MCF 10A (cell line): ENCODE results near the gene CELSR1. TPM values are rescaled to one million over a fixed set of nuclear protein-coding genes. Genes with fewer than 3 reads are reported as not detected.

ENCODE experiments used
- BruUV-seq: library from RNA; stranded (reverse); fragments of 400-500 nt; replicated peaks from 2 replicates; lab custom pipeline; 2021; lab: Mats Ljungman, UMichigan
- CTCF ChIA-PET: fragments of 300-600 bp; sonication (Branson Sonifier 250); formaldehyde crosslinking; extraction: SDS; loops from one replicate; lab custom pipeline; 2021; ENCODE audit warnings: antibody characterized with exemption, inconsistent platforms; lab: Yijun Ruan, JAX
- POLR2A ChIA-PET: fragments of 300-600, 350-650 bp; sonication (Branson Sonifier 250); formaldehyde crosslinking; extraction: SDS; loops from one replicate; lab custom pipeline; 2020; ENCODE audit warnings: antibody characterized with exemption, inconsistent platforms; lab: Yijun Ruan, JAX
- DNase-seq: peaks from one replicate; pipeline ENCODE4 v3.0.0-alpha.2; 2018; ENCODE audit not compliant: unreplicated experiment
- H3K27ac Mint-ChIP-seq: one replicate; pipeline ENCODE4 v1.8.0; 2022; ENCODE audit warnings: mild to moderate bottlenecking, low read depth, mixed read lengths; ENCODE audit not compliant: unreplicated experiment
- H3K27me3 Mint-ChIP-seq: one replicate; pipeline ENCODE4 v1.8.0; 2022; ENCODE audit warnings: mixed read lengths; ENCODE audit not compliant: insufficient read depth, unreplicated experiment
- H3K36me3 Mint-ChIP-seq: one replicate; pipeline ENCODE4 v1.8.0; 2022; ENCODE audit warnings: mild to moderate bottlenecking, moderate library complexity, mixed read lengths; ENCODE audit not compliant: insufficient read depth, unreplicated experiment
- H3K4me1 Mint-ChIP-seq: one replicate; pipeline ENCODE4 v1.8.0; 2022; ENCODE audit warnings: mixed read lengths; ENCODE audit not compliant: insufficient read depth, unreplicated experiment
- H3K4me3 Mint-ChIP-seq: one replicate; pipeline ENCODE4 v1.8.0; 2022; ENCODE audit warnings: mild to moderate bottlenecking, moderate library complexity, mixed read lengths; ENCODE audit not compliant: unreplicated experiment
- H3K9me3 Mint-ChIP-seq: one replicate; pipeline ENCODE4 v1.8.0; 2022; ENCODE audit warnings: mixed read lengths; ENCODE audit not compliant: unreplicated experiment
- intact Hi-C: fragments of 100-400 bp; cut with micrococcal nuclease; formaldehyde crosslinking; loops from 2 replicates; pipeline ENCODE4 v1.14.1; 2022
- total RNA-seq: library from RNA; stranded (reverse); gene quantifications from 2 replicates; pipeline ENCODE4 v1.2.3, GENCODE V29; 2022
- TF ChIP-seq, protein P1 (sequence below): fragments of 200-600 bp; IDR thresholded peaks from one replicate; pipeline ENCODE4 v1.8.0; 2022; ENCODE audit warnings: antibody characterized with exemption, mild to moderate bottlenecking; ENCODE audit not compliant: unreplicated experiment

The CELSR1 gene
- total RNA-seq, 1 experiment from 2014 or later, result 49.1 TPM

DNA sequence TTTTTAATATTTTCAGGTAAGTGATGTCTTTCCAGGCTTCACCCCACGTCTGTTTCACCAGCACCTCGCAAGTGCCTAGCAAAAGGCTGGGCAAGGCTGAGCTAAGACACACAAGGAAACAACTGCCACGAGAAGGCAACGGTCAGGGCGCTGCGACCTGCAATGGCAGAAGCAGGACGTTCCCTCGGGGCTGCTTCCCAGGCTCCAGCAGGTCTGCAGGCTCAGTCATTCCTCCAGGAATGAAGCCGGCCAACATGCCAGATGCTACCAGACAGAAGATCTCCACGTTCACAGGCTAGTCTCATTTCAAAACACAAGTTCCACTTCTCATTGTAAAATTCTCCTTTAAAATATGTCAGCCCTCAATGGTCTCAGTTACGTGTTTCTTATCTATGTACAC lies 45.5 kb downstream of the CELSR1 start:
- TF ChIP-seq, protein P1, sequence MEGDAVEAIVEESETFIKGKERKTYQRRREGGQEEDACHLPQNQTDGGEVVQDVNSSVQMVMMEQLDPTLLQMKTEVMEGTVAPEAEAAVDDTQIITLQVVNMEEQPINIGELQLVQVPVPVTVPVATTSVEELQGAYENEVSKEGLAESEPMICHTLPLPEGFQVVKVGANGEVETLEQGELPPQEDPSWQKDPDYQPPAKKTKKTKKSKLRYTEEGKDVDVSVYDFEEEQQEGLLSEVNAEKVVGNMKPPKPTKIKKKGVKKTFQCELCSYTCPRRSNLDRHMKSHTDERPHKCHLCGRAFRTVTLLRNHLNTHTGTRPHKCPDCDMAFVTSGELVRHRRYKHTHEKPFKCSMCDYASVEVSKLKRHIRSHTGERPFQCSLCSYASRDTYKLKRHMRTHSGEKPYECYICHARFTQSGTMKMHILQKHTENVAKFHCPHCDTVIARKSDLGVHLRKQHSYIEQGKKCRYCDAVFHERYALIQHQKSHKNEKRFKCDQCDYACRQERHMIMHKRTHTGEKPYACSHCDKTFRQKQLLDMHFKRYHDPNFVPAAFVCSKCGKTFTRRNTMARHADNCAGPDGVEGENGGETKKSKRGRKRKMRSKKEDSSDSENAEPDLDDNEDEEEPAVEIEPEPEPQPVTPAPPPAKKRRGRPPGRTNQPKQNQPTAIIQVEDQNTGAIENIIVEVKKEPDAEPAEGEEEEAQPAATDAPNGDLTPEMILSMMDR, result no peak
- no peaks in the 10 kb centered on the region for H3K9me3 Mint-ChIP-seq
- H3K4me1 Mint-ChIP-seq, result peaks cover 5% of the 10 kb centered on the region
- H3K27ac Mint-ChIP-seq, result no peak overlapping the region
- ChIA-PET POLR2A (no interaction called here), CTCF (no interaction called here)
- H3K4me3 Mint-ChIP-seq, result no peak overlapping the region
- peaks cover 13% of the 10 kb centered on the region for H3K36me3 Mint-ChIP-seq
- intact Hi-C loops, result no loop called here
- no peak for DNase-seq
- no TSS peak for BruUV-seq
- no peaks in the 10 kb centered on the region for H3K27me3 Mint-ChIP-seq

DNA sequence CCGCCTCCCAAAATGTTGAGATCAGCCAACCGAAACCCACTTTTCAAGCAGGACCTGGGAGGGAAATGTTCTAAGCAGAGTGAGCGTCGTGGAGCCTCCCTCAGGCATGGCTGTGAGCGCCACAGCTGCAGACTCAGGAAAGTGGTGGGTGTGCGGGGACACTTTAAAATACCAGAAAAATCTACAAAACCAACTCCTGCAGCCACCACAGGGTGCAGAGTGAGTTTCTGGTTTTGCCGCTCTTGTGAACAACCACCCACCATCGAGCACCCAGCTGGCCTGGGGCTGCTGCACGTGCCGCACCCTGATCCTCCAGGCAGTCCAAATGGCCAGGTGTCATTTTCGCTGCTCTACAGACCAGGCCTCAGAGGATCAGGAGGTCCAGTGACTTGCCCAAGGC lies 46.9 kb downstream of the CELSR1 start:
- CTCF ChIA-PET, result no interaction called here
- H3K27ac Mint-ChIP-seq, result no peak overlapping the region
- TF ChIP-seq, protein P1, result no peak
- peaks cover 13% of the 10 kb centered on the region for H3K36me3 Mint-ChIP-seq
- no peaks in the 10 kb centered on the region for H3K27me3 Mint-ChIP-seq
- peaks cover 5% of the 10 kb centered on the region for H3K4me1 Mint-ChIP-seq
- no peaks in the 10 kb centered on the region for H3K9me3 Mint-ChIP-seq
- no TSS peak for BruUV-seq
- no peak for DNase-seq
- no peak overlapping the region for H3K4me3 Mint-ChIP-seq
- intact Hi-C loops, result no loop called here
- POLR2A ChIA-PET, result no interaction called here

DNA sequence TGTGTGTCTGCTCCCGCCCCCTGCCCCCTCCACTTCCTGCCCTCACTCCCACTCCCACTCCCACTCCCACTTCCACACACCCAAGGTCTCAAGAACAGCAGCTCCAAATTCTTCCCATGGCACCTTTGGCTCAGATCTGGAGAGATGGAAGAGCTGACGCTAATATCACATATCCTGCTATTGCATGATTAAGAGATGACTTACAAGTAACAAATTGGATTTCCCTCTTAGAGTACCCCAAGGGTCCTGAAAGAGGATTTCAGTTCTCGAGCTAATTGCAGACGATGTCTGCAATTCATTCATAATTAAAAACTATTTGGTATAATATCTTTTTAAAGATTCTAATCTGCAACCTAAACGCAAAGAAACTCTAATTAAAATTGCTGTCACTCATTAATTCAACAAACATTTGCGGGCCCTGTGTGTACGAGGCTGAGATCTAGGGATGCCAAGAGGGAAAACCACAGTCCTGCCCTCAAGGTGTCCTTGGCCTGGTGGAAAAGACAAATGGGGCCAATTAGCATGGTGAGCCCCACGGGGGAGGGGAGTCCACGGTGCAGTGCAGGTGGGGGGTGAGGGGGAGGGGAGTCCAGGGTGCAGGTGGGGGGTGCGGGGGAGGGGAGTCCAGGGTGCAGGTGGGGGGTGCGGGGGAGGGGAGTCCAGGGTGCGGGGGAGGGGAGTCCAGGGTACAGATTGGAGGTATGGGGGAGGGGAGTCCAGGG lies 50.3 kb downstream of the CELSR1 start:
- CTCF ChIA-PET, result no interaction called here
- H3K27me3 Mint-ChIP-seq, result no peaks in the 10 kb centered on the region
- intact Hi-C loops, result no loop called here

DNA sequence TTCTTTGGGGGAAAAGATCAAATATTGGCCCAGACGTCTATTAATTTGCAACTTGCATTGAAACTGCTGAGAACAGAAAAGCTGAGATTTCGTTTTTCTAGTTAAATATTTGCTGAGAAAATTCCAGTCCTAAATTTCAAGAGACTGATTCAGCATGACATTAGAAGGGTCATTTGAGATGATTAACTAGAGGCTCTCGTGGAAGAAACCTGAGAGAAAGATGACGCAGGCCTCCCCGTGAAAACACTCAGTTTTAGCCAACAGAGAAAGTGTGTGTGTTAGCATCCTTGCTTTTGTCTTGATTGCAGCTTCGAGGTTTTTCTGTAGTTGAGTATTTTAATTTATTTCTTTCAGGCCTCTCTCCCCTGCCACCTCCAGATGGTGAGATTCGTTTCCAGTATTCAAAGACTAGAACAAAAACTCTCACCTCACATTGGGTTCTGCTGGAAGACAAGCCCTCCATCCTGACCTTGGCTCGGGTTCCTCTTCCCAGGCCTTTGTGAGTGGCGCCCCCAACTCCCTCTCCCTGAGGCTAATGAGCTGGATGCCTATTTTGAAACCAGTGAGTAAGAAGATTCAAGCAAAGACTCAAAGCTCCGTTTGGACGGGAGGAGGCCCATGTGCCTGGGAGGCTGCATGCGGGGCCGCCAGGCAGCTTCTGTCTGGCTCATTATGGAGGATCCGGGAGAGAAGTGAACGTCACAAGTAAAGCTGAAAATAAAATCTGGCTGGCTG lies 52.4 kb downstream of the CELSR1 start:
- POLR2A ChIA-PET, result no interaction called here
- intact Hi-C loops, result no loop called here
- no peaks in the 10 kb centered on the region for H3K36me3 Mint-ChIP-seq
- H3K9me3 Mint-ChIP-seq, result no peaks in the 10 kb centered on the region
- no peak overlapping the region for H3K27ac Mint-ChIP-seq
- no peak overlapping the region for H3K4me3 Mint-ChIP-seq
- CTCF ChIA-PET, result interaction anchor here (0.6 to 1.0 kb wide), 3 partner anchors 32 to 319 kb away, joined by 4 to 5 read pairs (median 4); no protein-coding TSS in a partner anchor
- no peak for DNase-seq
- TF ChIP-seq, protein P1, result no peak
- BruUV-seq, result no TSS peak
- peaks cover 5% of the 10 kb centered on the region for H3K4me1 Mint-ChIP-seq
- H3K27me3 Mint-ChIP-seq, result no peaks in the 10 kb centered on the region

More for the DNA sequence above, 50.3 kb downstream of the CELSR1 start:
- no peak for DNase-seq
- H3K9me3 Mint-ChIP-seq, result no peaks in the 10 kb centered on the region
- TF ChIP-seq, protein P1, result no peak
- peaks cover 4% of the 10 kb centered on the region for H3K36me3 Mint-ChIP-seq
- BruUV-seq, result no TSS peak
- no peak overlapping the region for H3K4me3 Mint-ChIP-seq
- no peak overlapping the region for H3K27ac Mint-ChIP-seq
- POLR2A ChIA-PET, result interaction anchor here (0.6 to 1.6 kb wide), 2 partner anchors 27 to 58 kb away, joined by 3 to 10 read pairs; no protein-coding TSS in a partner anchor
- H3K4me1 Mint-ChIP-seq, result peaks cover 5% of the 10 kb centered on the region
